Activated CD8-positive, alpha-beta memory T cell treated with anti-CD3 and anti-CD28 coated beads for 1 hour (primary cell): ENCODE measurements around the gene TMEM182.

Experiments used
- DNase-seq, 2 donors: peaks; one replicate each; pipeline ENCODE4 v3.0.0-alpha.2; 2020; ENCODE audit warnings: low read depth in 1 of 2; ENCODE audit errors: extremely low read depth in 1 of 2

TMEM182 gene

DNA sequence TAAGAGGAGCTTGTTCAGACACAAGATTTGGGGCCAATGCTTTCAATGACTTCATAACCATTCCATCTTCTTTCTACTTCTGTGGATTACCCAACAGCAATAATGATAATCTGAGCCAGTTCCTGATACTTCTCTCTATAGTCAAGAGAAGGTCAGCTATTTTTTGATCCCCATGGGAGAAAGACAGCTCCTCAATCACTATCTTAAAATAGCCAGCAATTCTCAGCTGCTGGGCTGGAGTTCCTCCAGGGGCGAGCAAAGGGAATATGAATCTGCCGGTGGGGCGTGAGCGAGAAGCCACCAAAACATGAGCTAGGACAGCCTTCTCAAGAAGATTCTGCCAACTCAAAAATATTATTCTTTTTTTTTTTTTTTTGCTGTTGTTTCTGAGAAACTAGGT, at the start of gene TMEM182:
Gene TMEM182 (plus strand): TSS at position 269 of the 400 bp plus-strand sequence. CDS start 187 bp downstream, outside the sequence.
- no peak for DNase-seq

DNA sequence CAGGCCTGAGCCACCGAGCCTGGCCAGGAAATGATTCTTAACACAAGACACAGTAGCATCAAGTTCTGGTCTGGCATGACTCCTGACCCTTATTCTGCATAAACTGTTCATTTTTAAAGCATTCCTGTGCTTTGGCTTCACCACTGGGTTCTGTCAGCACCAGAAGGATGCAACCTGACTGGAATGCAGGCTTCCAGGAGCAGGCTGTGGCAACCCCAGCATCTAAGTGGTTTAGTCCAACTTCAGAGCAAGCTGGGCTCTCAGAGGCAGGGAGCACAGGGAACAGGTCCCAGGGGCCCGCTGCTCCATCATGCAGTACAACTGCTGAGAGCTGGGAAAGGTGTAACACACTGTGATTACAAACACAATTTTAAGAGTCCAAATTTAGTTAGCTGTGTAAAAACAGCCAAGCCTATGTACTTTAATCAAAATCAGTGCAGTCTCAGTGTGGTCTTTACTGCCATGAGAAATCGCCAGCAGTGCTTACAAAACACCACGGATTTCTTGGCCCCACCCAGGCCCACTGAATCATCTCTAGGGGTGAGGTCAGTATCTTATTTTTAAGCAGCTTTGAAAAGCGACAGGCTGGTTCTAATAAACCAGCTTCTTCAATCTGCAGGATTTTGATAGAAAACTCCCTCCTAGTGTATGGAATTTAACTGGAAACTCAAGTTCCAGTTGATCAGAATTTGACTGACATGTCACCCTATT, 44.4 kb upstream of the TMEM182 start:
- DNase-seq: no peak

GRCh38 chr2:102718387-102719316, 43.2 kb upstream of the TMEM182 start:
- DNase-seq: no peak

GRCh38 chr2:102724016-102724490, 37.8 kb upstream of the TMEM182 start:
- DNase-seq: no peak

- no peak for DNase-seq
Measured at GRCh38 chr2:102724553-102724952, 37.3 kb upstream of the TMEM182 start.

DNA sequence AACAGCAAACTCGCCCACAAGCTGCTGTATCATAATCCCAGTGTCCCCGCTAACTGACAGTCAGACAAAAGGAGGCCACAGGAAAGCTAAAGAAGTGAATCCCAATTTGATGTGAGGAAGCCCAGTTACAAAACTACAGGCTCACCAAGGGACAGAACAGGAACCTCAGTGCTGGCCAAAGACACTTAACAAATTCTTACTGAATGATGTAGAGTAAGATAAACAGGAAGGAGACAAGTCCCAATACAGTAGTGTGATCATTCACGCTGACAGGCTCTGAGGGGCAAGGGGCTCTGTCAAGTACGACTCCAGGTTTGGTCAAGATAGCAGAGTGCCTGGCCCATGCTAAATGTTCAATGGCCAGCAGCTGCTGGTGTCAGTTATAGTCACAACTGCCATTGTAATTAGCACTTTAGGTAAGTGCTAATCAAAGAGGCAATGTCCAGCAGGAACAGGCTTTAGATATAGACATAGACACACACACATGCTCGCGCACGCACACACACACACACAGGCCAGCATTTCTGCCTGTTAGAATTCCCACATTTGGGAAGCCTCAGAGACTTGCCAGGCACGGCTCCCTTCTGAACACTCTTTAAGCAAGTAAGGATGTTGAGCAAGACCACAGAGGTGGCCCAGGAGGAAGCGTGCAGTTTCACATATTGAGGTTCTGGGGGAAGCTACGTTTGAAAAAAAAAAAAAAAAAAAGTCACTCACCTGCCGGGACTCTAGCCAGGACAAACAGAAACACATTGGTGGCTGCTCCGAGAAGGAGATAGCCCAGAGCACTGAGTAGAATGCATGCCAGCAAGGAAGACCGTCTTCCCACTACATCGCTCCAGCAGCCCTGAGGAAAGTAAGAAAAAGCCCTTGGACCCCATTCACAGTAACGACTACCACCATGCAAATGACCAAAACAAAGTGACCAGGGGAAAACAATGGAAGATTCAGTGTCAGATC, 35.4 kb upstream of the TMEM182 start:
- DNase-seq: no peak

DNA sequence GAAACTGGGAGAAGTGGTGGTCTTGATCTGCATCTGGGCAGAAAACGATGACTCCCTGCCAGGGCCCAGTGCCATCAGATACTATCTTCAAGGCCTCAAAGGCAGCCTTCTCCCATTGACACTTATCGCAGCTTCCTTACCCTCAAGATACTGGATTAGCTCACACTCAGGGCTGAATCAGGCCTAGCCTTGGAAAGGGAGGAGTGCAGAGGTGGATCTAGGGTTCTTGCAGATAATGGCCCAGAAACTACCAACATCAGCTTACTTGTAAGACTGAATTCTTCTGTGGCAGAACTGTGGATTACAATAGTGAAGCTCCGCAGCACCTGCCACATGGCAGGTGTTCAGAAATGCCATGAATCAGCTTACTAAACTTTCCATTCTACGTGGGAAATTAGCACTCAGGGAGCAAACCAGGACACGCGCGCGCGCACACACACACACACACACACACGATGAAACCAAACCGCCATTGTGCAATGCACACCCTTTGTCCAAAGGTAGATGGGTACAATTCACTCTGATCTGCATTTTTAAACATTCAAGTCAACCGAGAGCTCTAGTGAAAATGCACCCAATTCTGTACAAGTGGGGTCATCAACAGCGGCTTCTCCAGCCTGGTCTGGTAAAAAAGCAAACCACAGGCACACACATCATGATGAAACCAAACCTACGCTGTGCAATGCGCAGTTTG, 26.3 kb upstream of the TMEM182 start:
- no peak for DNase-seq

DNA sequence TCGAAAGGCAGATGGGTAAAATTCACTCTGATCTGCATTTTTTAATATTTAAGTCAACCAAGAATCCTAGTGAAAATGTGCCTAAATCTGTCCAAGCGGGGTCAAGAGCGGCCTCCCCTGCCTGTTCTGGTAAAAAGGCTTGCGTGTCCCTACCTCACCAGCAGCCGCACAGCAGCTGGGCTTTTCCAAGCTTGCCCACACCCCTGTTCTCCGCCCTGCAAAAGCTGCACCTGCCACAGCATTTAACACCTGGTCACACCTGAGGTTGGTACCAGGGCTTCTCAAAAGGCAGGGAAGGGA, 25.8 kb upstream of the TMEM182 start:
- peak in 1 of 2 donors; percentile 1 for DNase-seq

GRCh38 chr2:102736410-102737409, 25.1 kb upstream of the TMEM182 start:
- peak; percentile 57 to 82 for DNase-seq

- no peak for DNase-seq
Measured at GRCh38 chr2:102737431-102737830, 24.4 kb upstream of the TMEM182 start.

DNA sequence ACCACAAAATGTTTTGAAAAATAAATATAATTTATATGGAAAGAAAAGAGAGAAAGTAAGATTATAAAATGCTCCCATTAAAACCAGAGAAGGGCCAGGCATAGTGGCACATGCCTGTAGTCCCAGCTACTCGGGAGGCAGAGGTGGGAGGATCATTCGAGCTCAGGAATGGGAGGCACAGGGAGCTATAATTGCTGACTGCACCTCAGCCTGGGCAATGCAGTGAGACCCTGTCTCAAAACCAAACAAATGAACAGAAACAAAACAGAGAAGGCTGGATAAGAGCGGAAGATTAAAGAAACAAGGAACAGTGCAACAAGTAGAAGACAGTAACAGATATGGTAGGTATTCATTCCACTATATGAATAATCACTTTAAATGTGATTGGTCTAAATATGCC, 18.6 kb upstream of the TMEM182 start:
- DNase-seq: no peak

DNA sequence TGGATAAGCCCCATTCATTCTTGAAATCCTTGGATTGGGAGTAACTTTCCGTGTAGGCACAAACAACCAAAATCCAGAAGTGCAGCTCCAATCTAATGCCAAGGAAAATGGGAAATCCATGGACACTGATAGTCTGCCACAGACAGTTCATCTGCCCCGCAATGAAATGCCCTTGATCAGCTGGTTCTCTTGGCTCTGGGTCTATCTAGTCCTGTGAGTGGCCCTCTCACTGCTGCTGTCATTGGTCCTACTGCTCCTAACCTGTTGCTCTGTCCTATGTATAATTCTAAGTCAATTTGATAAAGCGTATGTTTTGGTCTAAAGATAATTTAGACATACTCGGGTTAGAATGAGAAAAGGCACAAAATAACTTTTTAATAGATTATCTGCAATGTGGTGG, 13.7 kb upstream of the TMEM182 start:
- no peak for DNase-seq

- no peak for DNase-seq
Measured at GRCh38 chr2:102749938-102750337, 11.9 kb upstream of the TMEM182 start.

DNA sequence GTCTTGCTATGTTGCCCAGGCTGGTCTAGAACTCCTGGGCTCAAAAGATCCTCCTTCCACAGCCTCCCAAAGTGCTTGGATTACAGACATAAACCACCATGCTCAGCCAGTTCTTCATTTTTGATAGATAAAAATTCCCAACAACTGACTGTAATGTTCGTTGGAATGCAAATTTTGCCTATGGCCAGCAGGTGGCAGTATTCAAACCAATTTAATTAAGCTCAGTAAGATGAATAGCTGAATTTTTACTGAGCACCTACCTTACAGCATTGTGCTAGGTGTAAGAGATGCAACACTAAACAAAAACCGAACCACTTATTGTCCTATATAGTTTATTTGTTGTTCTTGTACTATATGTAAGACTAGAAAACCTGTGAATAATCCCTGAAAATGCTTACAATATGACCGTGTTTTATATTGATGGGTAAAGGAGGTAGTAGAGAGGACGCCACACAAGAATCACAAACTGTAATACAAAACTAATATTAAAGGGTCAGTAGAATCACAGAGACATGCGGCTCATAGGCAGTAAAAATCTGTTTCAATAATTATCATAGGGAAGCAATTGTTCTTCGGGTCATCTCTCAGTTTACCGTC, 8.2 kb upstream of the TMEM182 start:
- DNase-seq: no peak

- no peak for DNase-seq
Measured at GRCh38 chr2:102754456-102755145, 7.2 kb upstream of the TMEM182 start.

DNA sequence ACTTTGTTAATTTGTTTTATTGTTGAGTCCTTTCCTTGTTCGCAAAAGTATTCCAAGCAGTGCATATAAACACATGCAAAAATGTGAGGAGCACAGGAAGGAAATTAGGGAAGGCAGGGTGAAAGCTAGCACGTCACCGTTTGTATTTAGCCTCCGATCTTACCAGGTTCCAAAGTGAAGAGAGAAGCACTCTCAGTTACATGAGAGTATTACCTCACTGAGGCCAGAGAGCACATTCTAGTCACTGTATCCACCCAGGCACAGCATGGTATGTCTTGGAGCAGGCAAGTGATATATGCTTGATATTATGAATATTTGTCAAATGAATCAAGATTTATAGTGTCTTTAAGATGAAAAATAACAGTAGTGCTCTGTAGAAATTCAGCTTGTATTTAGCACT, 6.5 kb upstream of the TMEM182 start:
- no peak for DNase-seq

GRCh38 chr2:102758439-102758838, 3.4 kb upstream of the TMEM182 start:
- DNase-seq: no peak

- no peak for DNase-seq
Measured at GRCh38 chr2:102764083-102764482, 2.3 kb downstream of the TMEM182 start.
